NT2/D1 (cell line): ENCODE measurements around the gene CARMIL1.

Source experiments
- SUZ12 ChIP-seq: IDR thresholded peaks from 2 replicates; pipeline ENCODE4 v1.6.1; 2011; ENCODE audit not compliant: insufficient read length, insufficient read depth; ENCODE audit errors: extremely low read depth
- YY1 ChIP-seq: IDR thresholded peaks from 2 replicates; pipeline ENCODE4 v1.6.1; 2011; ENCODE audit not compliant: insufficient read length, insufficient read depth
- ZNF274 ChIP-seq: IDR thresholded peaks from 2 replicates; pipeline ENCODE4 v1.6.1; 2011; ENCODE audit warnings: mild to moderate bottlenecking, low read depth, low read length

DNA sequence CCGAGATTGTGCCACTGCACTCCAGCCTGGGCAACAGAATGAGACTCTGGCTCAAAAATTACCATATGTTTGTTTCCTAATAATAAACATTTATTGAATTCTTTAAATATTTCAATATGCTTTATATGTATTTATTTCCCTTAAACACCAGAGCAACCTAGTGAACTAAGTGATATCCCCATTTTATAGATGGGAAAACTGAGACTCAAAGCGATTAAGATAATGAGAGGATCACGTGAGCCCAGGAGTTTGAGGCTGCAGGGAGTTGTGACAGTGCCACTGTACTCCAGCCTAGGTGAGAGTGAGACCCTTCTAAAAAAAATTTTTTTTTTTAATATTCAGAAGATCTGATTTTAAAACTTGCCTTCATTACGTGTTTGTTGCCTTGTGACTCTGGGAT is 19.4 kb upstream of the CARMIL1 start:
- no peak for TF ChIP-seq YY1
- no peak for TF ChIP-seq SUZ12
- TF ChIP-seq ZNF274: no peak
